OCI-LY3 (cell line): ENCODE measurements around the gene MTHFSD.

Experiments
- H2AFZ ChIP-seq: fragments of 200-600, 300-600 bp; shearing (Covaris generic); 2 replicates; pipeline ENCODE4 v1.6.0; 2014; ENCODE audit warnings: antibody characterized with exemption, low read depth, low read length
- H3K27ac ChIP-seq: fragments of 200-600, 300-600 bp; sonication (generic); 2 replicates; pipeline ENCODE4 v1.5.1; 2014; ENCODE audit warnings: mild to moderate bottlenecking, low read length, moderate library complexity, mixed read lengths
- H3K27me3 ChIP-seq: fragments of 200-600, 300-600 bp; sonication (generic); 2 replicates; pipeline ENCODE4 v1.6.1; 2014; ENCODE audit warnings: low read depth, low read length, mixed read lengths
- H3K36me3 ChIP-seq: fragments of 200-600, 300-600 bp; sonication (generic); replicated peaks from 2 replicates; pipeline ENCODE3; 2014; ENCODE audit warnings: low read depth, low read length, mixed read lengths
- H3K4me1 ChIP-seq: fragments of 300-600, 200-600 bp; sonication (generic); 2 replicates; pipeline ENCODE4 v1.6.1; 2014; ENCODE audit warnings: low read length, mixed read lengths
- H3K4me2 ChIP-seq: fragments of 200-600, 300-600 bp; sonication (generic); 2 replicates; pipeline ENCODE4 v1.6.1; 2014; ENCODE audit warnings: low read length, mixed read lengths
- H3K4me3 ChIP-seq: fragments of 300-600, 200-600 bp; sonication (generic); 2 replicates; pipeline ENCODE4 v1.5.1; 2014; ENCODE audit warnings: antibody characterized with exemption, mild to moderate bottlenecking, low read length, moderate library complexity
- H3K79me2 ChIP-seq: fragments of 300-600, 200-600 bp; shearing (Covaris generic); 2 replicates; pipeline ENCODE4 v1.6.1; 2014; ENCODE audit warnings: mild to moderate bottlenecking, low read length, mixed read lengths
- H3K9ac ChIP-seq: fragments of 300-600, 200-600 bp; shearing (Covaris generic); 2 replicates; pipeline ENCODE4 v1.6.0; 2014; ENCODE audit warnings: mild to moderate bottlenecking, low read length, moderate library complexity
- H3K9me3 ChIP-seq: fragments of 200-600, 300-600 bp; shearing (Covaris generic); 2 replicates; pipeline ENCODE4 v1.6.1; 2014; ENCODE audit warnings: low read length, mixed read lengths; ENCODE audit not compliant: insufficient read depth
- H4K20me1 ChIP-seq: fragments of 200-600, 300-600 bp; sonication (generic); 2 replicates; pipeline ENCODE4 v1.6.1; 2016; ENCODE audit warnings: low read length, mixed read lengths; ENCODE audit not compliant: insufficient read depth
- EZH2phosphoT487 ChIP-seq: fragments of 200-600 bp; shearing (Covaris generic); IDR thresholded peaks from 2 replicates; pipeline ENCODE4 v1.6.1; 2018; ENCODE audit warnings: antibody characterized with exemption, mixed run types, low read depth
- TF ChIP-seq, protein P1 (sequence below): fragments of 200-600, 300-600 bp; sonication (generic); IDR thresholded peaks from 2 replicates; pipeline ENCODE4 v1.5.1; 2014; ENCODE audit warnings: antibody characterized with exemption, low read length, low read depth

MTHFSD gene

DNA sequence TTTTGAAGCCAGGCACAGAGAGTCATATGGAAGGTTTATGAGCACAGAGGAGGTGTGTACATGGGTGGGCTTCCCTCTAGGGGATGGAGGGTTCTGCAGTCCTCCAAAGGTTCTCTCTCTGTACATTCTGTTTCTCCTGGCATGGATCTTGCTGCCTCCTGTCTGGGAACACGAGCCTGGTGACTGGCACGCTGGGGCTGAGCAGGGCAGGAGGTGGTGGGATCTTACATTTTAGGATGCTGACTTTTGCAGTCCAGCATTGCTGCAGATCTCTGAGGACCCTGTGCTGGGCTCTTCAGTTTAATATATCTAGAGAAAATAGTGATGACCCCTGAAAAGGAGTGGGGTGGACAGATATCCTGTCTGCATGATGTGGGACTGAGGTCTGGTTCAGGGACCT lies 46.3 kb upstream of the MTHFSD start:
- Histone ChIP-seq H3K9ac (no peak overlapping the region), H3K79me2 (no peaks in the 10 kb centered on the region), H3K4me1 (no peaks in the 10 kb centered on the region), H3K27ac (no peak overlapping the region), H3K9me3 (no peaks in the 10 kb centered on the region), H3K36me3 (no peaks in the 10 kb centered on the region), H3K4me2 (no peak overlapping the region), H3K27me3 (0 out of 2 replicates have a peak, but pooled peaks cover 5% of the 10 kb centered on the region), H4K20me1 (no peaks in the 10 kb centered on the region), H3K4me3 (no peak overlapping the region), H2AFZ (no peak overlapping the region)
- TF ChIP-seq, protein P1, sequence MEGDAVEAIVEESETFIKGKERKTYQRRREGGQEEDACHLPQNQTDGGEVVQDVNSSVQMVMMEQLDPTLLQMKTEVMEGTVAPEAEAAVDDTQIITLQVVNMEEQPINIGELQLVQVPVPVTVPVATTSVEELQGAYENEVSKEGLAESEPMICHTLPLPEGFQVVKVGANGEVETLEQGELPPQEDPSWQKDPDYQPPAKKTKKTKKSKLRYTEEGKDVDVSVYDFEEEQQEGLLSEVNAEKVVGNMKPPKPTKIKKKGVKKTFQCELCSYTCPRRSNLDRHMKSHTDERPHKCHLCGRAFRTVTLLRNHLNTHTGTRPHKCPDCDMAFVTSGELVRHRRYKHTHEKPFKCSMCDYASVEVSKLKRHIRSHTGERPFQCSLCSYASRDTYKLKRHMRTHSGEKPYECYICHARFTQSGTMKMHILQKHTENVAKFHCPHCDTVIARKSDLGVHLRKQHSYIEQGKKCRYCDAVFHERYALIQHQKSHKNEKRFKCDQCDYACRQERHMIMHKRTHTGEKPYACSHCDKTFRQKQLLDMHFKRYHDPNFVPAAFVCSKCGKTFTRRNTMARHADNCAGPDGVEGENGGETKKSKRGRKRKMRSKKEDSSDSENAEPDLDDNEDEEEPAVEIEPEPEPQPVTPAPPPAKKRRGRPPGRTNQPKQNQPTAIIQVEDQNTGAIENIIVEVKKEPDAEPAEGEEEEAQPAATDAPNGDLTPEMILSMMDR = no peak
- TF ChIP-seq EZH2phosphoT487 = no peak

DNA sequence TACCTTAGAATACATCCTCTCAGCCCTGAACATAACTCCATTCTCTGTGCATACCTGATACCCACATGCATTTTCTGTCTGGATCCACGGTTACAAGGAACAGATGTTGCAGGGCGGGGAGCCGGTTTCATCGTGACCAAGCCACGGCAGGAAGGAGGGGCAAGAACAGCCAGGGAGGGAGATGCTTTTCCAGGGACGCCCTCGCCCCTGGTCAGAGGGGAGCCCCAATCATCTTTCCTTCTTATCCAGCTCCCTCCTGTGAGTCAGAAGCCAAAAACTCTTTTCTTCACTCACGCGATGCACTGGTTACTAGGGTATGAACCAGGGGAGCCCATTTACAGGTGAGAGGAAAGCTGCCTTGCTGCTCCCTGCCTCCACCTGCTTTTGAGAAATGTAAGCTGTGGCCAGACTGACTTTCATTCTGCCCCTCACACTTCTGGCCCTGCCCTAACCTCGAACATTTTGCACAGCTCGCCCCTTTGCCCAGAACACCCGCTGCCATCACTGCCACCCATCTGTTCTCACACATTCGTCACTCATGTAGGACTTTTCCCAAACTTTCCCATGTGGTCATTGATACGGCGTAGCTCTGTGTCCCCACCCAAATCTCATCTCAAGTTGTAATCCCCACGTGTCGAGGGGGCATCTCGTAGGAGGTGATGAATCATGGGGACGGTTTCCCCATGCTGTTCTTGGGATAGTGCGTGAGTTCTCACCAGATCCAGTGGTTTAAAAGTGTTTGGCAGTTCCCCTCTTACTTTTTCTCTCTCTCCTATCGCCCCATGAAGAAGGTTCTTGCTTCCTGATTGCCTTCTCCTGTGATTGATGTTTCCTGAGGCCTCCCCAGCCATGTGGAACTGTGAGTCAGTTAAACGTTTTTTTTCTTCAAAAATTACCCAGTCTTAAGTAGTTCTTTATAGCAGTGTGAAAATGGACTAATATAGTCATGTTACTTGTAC lies 43.9 kb upstream of the MTHFSD start:
- Histone ChIP-seq H2AFZ (no peak overlapping the region), H3K79me2 (no peaks in the 10 kb centered on the region), H3K4me1 (no peaks in the 10 kb centered on the region), H3K9ac (no peak overlapping the region), H3K4me3 (no peak overlapping the region), H3K27me3 (peaks cover 26% of the 10 kb centered on the region), H3K27ac (no peak overlapping the region), H4K20me1 (no peaks in the 10 kb centered on the region), H3K36me3 (no peaks in the 10 kb centered on the region), H3K9me3 (no peaks in the 10 kb centered on the region), H3K4me2 (no peak overlapping the region)
- no peak for TF ChIP-seq EZH2phosphoT487
- TF ChIP-seq, protein P1 = no peak

DNA sequence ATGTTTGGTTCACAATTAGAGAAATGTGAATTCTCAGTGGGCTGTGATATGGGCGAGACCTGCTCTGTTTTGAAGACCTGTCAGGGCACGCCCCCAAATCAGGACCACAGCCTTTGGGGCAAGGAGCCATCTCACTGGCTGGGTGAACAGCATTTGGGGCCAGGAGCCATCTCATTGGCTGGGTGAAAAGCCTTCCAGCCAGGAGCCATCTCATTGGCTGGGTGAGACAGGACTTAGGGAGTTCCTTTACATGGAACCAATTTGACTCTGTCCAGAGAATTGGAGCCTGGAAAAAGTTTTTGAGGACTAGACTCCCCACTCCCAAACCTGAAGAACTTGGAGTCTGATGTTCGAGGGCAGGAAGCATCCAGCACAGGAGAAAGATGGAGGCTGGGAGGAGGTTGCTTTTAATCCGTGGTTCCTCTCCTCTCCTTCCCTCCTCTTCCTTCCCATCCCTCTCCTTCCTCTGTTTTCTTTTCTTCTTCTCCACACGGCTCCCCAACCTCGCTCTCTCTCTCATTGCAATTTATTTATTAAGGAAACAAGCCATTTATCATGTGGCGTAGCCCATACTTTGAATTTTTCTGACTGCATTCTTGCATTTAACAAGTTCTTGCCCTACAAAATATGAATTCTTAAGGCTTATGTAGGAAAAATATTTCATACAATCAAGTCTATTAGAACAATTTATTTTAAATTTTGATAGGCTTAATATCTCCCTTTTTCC lies 43.0 kb upstream of the MTHFSD start:
- TF ChIP-seq, protein P1 = no peak
- no peak for TF ChIP-seq EZH2phosphoT487
- Histone ChIP-seq H3K9me3 (no peaks in the 10 kb centered on the region), H3K27ac (no peak overlapping the region), H3K4me1 (no peaks in the 10 kb centered on the region), H3K4me2 (no peak overlapping the region), H3K9ac (no peak overlapping the region), H3K79me2 (no peaks in the 10 kb centered on the region), H3K36me3 (no peaks in the 10 kb centered on the region), H2AFZ (no peak overlapping the region), H3K27me3 (peaks cover 34% of the 10 kb centered on the region), H3K4me3 (no peak overlapping the region), H4K20me1 (no peaks in the 10 kb centered on the region)

DNA sequence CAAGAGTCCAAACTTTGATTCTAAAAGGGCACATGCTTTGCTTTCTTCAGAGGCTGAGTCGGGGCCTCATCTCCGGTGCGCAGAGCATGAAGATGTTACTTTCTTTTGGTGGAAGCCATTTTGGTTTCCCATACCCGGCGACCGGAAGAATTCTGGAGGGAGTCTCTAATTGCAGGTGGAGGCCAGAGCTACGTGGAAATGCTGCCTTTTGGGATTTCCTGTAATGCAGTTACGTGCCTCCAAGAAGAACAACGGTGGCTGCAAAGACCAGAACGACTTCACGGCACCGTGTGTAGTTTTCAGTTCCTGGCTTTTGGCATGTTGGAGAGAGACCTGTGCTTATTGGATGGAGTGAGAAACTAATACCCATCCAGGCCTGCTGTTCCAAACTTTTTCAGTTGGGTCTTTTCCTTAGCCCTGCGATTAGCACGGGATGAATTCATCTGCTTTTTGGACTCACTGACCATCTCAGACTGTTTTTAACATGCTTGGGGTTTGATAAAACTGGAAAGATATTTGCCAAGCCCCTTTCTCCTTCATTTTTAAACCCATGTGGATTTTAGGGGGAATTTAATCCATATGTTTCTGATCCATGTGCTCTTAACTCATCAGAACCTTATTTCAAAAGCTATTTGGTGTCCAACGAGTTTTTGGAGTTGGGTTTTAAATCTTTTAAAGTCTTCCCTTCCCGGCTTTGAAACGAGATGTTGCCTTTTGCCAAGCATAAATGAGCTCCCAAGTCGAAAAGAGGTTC lies 42.3 kb upstream of the MTHFSD start:
- H3K27ac ChIP-seq = no peak overlapping the region
- H3K4me1 ChIP-seq = no peaks in the 10 kb centered on the region
- H3K9me3 ChIP-seq = no peaks in the 10 kb centered on the region
- H2AFZ ChIP-seq = no peak overlapping the region
- H3K4me3 ChIP-seq = no peak overlapping the region
- H3K79me2 ChIP-seq = no peaks in the 10 kb centered on the region
- H4K20me1 ChIP-seq = no peaks in the 10 kb centered on the region
- H3K36me3 ChIP-seq = no peaks in the 10 kb centered on the region
- no peak overlapping the region for H3K4me2 ChIP-seq
- H3K9ac ChIP-seq = no peak overlapping the region
- peaks cover 38% of the 10 kb centered on the region for H3K27me3 ChIP-seq
- TF ChIP-seq, protein P1 = no peak
- no peak for TF ChIP-seq EZH2phosphoT487
